PC-3 (cell line): Measurements from ENCODE around the gene CPEB4.

ENCODE experiments used
- CTCF ChIP-seq: fragments of 300-600 bp; sonication (generic); conservative IDR thresholded peaks from 2 replicates; pipeline ENCODE4 v1.5.1; 2017; ENCODE audit warnings: antibody characterized with exemption, low read depth, mild to moderate bottlenecking, low read length
- EZH2 ChIP-seq: fragments of 300-600 bp; sonication (generic); IDR thresholded peaks from one replicate; pipeline ENCODE4 v1.6.1; 2017; ENCODE audit warnings: antibody characterized with exemption, mild to moderate bottlenecking, low read length; ENCODE audit not compliant: unreplicated experiment
- EZH2phosphoT487 ChIP-seq: fragments of 300-600 bp; sonication (generic); IDR thresholded peaks from 2 replicates; pipeline ENCODE4 v1.6.1; 2018; ENCODE audit warnings: mild to moderate bottlenecking, antibody characterized with exemption, low read length, borderline replicate concordance

- no peak for TF ChIP-seq EZH2
- TF ChIP-seq CTCF, result no peak
- TF ChIP-seq EZH2phosphoT487, result no peak
Observed at GRCh38 chr5:173866858-173867679, 21.1 kb upstream of the CPEB4 start.
